Inferior parietal cortex (tissue), 1 donor: ENCODE data around the gene IFT172.
"Not testable (repeated sequence)": the region's sequence is repeated elsewhere in the genome, so short reads cannot be mapped to it uniquely, and the experiment has no call there.

ENCODE experiments used
- DNase-seq: peaks from one replicate; pipeline ENCODE4 v3.0.0-alpha.2; 2016; ENCODE audit errors: extremely low spot score

IFT172 gene

GRCh38 chr2:27489498-27490397 is at the start of gene IFT172:
Gene IFT172 (minus strand): TSS chr2:27489743. CDS start chr2:27489653, 90 bp downstream.
- peak; percentile 99 for DNase-seq

GRCh38 chr2:27538839-27539450 is 49.4 kb upstream of the IFT172 start:
- not testable (repeated sequence) for DNase-seq

GRCh38 chr2:27537287-27537686 is 47.7 kb upstream of the IFT172 start:
- DNase-seq: no peak

GRCh38 chr2:27531983-27532382 is 42.4 kb upstream of the IFT172 start:
- no peak for DNase-seq

- no peak for DNase-seq
These were observed 37.6 kb upstream of the IFT172 start for GRCh38 chr2:27527182-27527581.

- DNase-seq: no peak
These were observed 32.9 kb upstream of the IFT172 start for GRCh38 chr2:27522400-27522945.

GRCh38 chr2:27520316-27520715 is 30.8 kb upstream of the IFT172 start:
- no peak for DNase-seq

- no peak for DNase-seq
These were observed 29.2 kb upstream of the IFT172 start for GRCh38 chr2:27518782-27519113.

- DNase-seq: no peak
These were observed 28.7 kb upstream of the IFT172 start for GRCh38 chr2:27518113-27518781.

GRCh38 chr2:27509326-27509725 is 19.8 kb upstream of the IFT172 start:
- no peak for DNase-seq

GRCh38 chr2:27507293-27507692 is 17.8 kb upstream of the IFT172 start:
- no peak for DNase-seq

- no peak for DNase-seq
These were observed 17.0 kb upstream of the IFT172 start for GRCh38 chr2:27506587-27506986.

GRCh38 chr2:27502142-27502541 is 12.6 kb upstream of the IFT172 start:
- peak; percentile 42 for DNase-seq

- DNase-seq: no peak
These were observed 11.5 kb upstream of the IFT172 start for GRCh38 chr2:27501042-27501441.

- no peak for DNase-seq
These were observed 9.4 kb upstream of the IFT172 start for GRCh38 chr2:27498975-27499374.

GRCh38 chr2:27497288-27497627 is 7.7 kb upstream of the IFT172 start:
- no peak for DNase-seq

GRCh38 chr2:27496357-27497287 is 7.1 kb upstream of the IFT172 start, which contains the start of gene GCKR:
Gene GCKR (plus strand): TSS chr2:27496839. CDS start chr2:27496905, 66 bp downstream.
- no peak for DNase-seq

- no peak for DNase-seq
These were observed 6.4 kb upstream of the IFT172 start for GRCh38 chr2:27495840-27496356.

GRCh38 chr2:27494944-27495554 is 5.5 kb upstream of the IFT172 start, which contains the start of gene FNDC4:
Gene FNDC4 (minus strand): TSS chr2:27495200. CDS start chr2:27494679, 521 bp downstream.
- peak; percentile 20 for DNase-seq

GRCh38 chr2:27494284-27494943 is 4.9 kb upstream of the IFT172 start:
- no peak for DNase-seq
